Measurements from ENCODE around the gene LYRM1.

Gene LYRM1

GRCh38 chr16:20905576-20905975 is 5.0 kb downstream of the LYRM1 start:
- TF ChIP-seq, protein P1, sequence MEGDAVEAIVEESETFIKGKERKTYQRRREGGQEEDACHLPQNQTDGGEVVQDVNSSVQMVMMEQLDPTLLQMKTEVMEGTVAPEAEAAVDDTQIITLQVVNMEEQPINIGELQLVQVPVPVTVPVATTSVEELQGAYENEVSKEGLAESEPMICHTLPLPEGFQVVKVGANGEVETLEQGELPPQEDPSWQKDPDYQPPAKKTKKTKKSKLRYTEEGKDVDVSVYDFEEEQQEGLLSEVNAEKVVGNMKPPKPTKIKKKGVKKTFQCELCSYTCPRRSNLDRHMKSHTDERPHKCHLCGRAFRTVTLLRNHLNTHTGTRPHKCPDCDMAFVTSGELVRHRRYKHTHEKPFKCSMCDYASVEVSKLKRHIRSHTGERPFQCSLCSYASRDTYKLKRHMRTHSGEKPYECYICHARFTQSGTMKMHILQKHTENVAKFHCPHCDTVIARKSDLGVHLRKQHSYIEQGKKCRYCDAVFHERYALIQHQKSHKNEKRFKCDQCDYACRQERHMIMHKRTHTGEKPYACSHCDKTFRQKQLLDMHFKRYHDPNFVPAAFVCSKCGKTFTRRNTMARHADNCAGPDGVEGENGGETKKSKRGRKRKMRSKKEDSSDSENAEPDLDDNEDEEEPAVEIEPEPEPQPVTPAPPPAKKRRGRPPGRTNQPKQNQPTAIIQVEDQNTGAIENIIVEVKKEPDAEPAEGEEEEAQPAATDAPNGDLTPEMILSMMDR (IDR thresholded peaks at IDR 0.05; ENCODE audit: low read depth, low read length, missing control alignments) = no peak
- no peak overlapping the region for H3K4me3 ChIP-seq (ENCODE audit: low read depth, low read length)
- DNase-seq (ENCODE audit: low read depth) = no peak

DNA sequence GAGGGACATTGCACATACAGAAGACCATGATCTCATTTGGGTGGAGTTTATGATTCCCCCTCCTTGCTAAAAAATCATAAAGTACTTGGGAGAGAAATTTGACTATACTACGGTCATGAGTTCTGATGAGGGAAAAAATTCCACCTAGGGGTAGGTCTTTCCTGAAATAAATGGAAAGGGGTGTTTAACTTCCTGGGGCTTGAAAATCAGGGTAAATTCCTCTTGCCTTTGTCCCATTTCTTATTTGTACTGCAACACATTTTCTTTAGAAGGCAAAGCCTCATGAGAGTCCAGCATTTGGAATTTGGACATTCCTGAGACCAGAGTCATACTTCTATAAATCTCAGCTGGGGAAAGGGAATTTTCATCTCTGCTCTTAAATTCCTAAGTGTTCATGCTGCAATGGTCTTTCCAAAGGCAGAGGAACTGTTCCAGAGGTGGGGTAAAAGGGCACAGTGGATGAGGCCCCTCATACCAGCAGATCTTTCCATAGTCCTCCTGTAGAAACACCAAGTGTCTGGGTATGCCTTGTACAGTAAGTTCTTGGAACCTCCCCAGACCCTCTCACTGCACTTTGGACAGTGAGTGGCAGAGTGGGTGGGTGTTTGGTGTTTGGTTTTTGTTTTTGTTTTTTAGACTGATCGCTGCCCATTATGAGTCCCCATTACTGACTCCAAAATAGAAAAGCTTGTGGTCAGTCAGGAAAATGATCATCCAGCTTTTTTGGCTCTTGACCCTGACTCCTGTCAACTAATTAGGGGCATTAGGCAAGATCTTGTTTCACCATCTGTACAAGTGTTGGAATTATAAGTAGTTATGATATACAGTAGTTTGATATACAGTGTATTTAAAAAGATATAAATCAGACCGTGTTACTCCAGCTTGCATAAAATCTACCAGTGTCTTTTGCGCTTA is 6.0 kb downstream of the LYRM1 start:
- H3K4me3 ChIP-seq (ENCODE audit: low read depth, low read length) = no peak overlapping the region
- TF ChIP-seq, protein P1 (IDR thresholded peaks at IDR 0.05; ENCODE audit: low read depth, low read length, missing control alignments) = no peak
- no peak for DNase-seq (ENCODE audit: low read depth)

DNA sequence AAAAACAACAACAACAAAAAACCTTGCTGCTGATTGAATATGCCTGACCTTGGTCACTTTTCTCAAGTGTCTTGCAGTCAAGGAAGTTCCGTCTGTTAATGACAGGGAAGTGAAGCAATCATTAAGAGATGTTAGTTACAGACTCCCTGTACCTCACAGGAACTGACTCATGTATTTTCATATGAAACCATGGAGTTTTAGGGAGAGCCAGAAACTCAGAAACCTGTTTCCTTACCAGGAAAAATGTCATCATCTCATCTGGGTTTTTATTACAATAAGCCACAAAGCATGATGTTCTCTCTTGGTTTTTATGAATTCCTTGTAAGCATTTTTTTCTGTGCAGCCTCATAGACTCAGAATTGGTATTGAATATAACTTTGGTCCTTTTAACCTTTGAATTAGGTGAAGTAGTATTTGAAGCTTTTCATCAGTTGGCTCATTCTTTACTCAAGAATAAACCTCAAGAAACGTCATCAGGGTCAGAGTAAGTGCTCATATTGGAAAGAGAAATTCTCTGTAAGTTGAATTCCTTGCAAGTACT is 10.3 kb downstream of the LYRM1 start:
- TF ChIP-seq, protein P1 (IDR thresholded peaks at IDR 0.05; ENCODE audit: low read depth, low read length, missing control alignments) = no peak
- H3K4me3 ChIP-seq (ENCODE audit: low read depth, low read length) = no peak overlapping the region
- DNase-seq (ENCODE audit: low read depth) = no peak

GRCh38 chr16:20911361-20911760 is 10.8 kb downstream of the LYRM1 start:
- H3K4me3 ChIP-seq (ENCODE audit: low read depth, low read length) = no peak overlapping the region
- DNase-seq (ENCODE audit: low read depth) = no peak
- TF ChIP-seq, protein P1 (IDR thresholded peaks at IDR 0.05; ENCODE audit: low read depth, low read length, missing control alignments) = no peak

DNA sequence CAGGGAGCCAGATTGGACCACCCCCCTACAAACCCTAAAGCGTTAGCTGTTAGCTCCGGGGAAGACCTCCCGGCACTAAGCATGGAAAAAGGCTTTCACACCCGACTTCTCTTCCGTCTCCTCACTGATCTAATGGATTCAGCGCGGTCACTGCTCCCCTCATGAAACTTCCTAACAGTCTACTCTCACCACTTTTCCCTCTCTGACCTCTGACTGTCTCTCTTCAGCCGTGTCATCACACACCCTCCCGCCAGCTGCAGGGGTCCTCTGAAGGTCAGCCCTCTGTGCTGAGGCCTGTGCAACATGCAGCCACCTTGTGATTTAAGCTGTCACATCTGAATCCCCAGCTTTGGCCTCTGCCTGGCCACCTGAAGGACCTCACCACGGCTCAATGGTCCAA is 15.7 kb downstream of the LYRM1 start:
- no peak for DNase-seq (ENCODE audit: low read depth)
- no peak overlapping the region for H3K4me3 ChIP-seq (ENCODE audit: low read depth, low read length)
- TF ChIP-seq, protein P1 (IDR thresholded peaks at IDR 0.05; ENCODE audit: low read depth, low read length, missing control alignments) = no peak

DNA sequence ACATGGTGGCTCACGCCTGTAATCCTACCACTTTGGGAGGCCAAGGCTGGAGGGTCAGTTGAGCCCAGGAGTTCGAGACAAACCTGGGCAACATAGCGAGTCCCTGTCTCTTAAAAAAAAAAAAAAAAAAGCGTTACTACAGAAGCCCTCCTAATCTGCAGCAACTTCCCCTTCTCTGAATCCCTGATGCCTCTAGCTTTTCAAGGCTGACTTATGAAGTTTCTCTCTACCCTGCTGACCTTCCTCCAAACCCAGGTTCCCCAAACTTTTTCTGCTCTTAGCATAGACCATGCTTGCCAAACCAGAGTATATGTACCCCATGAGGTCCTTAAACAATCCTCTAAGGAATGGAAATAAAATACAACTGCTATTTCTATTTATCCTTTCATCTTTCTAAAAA is 16.4 kb downstream of the LYRM1 start:
- TF ChIP-seq, protein P1 (IDR thresholded peaks at IDR 0.05; ENCODE audit: low read depth, low read length, missing control alignments) = no peak
- H3K4me3 ChIP-seq (ENCODE audit: low read depth, low read length) = no peak overlapping the region
- DNase-seq (ENCODE audit: low read depth) = no peak

Data from GM12864 (cell line).